Body of pancreas (tissue), 4 donors: ENCODE data around the gene VKORC1. TPM values are rescaled to one million over a fixed set of nuclear protein-coding genes. Genes with fewer than 3 reads are reported as not detected.

Source experiments
- ATAC-seq: fragments of 150-250 bp; one replicate; pipeline ENCODE4 v1.9.1; 2016
- DNase-seq, 4 donors: peaks; one replicate each; pipeline ENCODE4 v3.0.0-alpha.2; 2019
- H3K27ac ChIP-seq, 4 donors: fragments of 200-600 bp; sonication (generic); 1 replicate in 3 of 4; 2 replicates in 1 of 4; pipeline versions ENCODE4 v1.5.1 to v1.6.1; 2016 to 2019; ENCODE audit warnings: mild to moderate bottlenecking in 1 of 4, mixed read lengths in 1 of 4, moderate library complexity in 1 of 4
- H3K27me3 ChIP-seq, 2 donors: fragments of 200-600 bp; sonication (generic); one replicate each; pipeline ENCODE4 v1.6.0; 2016; ENCODE audit warnings: mild to moderate bottlenecking in 1 of 2
- H3K36me3 ChIP-seq, 2 donors: fragments of 200-600 bp; sonication (generic); replicated peaks in 1 of 2; 2 replicates each; pipeline ENCODE4 v1.5.1; 2016; ENCODE audit warnings: low read depth in 2 of 2; ENCODE audit not compliant: insufficient read depth in 1 of 2
- H3K4me1 ChIP-seq: fragments of 200-600 bp; sonication (generic); one replicate; pipeline ENCODE4 v1.6.0; 2016
- H3K4me3 ChIP-seq, 2 donors: fragments of 200-600 bp; sonication (generic); 1 replicate in 1 of 2; 2 replicates in 1 of 2; pipeline ENCODE4 v1.5.1; 2016 to 2019
- H3K9me3 ChIP-seq, 3 donors: fragments of 200-600 bp; sonication (generic); 1 replicate in 2 of 3; 2 replicates in 1 of 3; pipeline ENCODE4 v1.5.1; 2016
- CTCF ChIP-seq, 7 experiments: fragments of 450-650 bp in 4 of 7; fragments of 200-600 bp in 3 of 7; sonication (generic) in 3 of 7; IDR thresholded peaks; one replicate each; pipeline ENCODE4 v1.5.1; 2016 to 2019; ENCODE audit warnings: antibody characterized with exemption in 7 of 7
- POLR2A ChIP-seq, 3 donors: fragments of 450-650 bp; IDR thresholded peaks; one replicate each; pipeline ENCODE4 v1.6.1; 2016; ENCODE audit warnings: antibody characterized with exemption in 3 of 3, mild to moderate bottlenecking in 2 of 3
- WGBS, 2 donors: methylation state at CpG; one replicate each; pipeline ENCODE4 v1.1.5; 2017; 5-methylcytosine and 5-hydroxymethylcytosine counted together
- intact Hi-C: fragments of 100-400 bp; cut with DNase I; formaldehyde crosslinking; loops from one replicate; pipeline ENCODE4 v1.15.1; 2023
- total RNA-seq, 2 donors: library from RNA; depleted of rRNA; stranded (reverse); fragments of >200 nt; gene quantifications; one replicate each; pipeline ENCODE4 v1.1.0, GENCODE V29; 2016

Gene VKORC1
- total RNA-seq, 2 donors from 2014 or later = 42.5 to 104 TPM

GRCh38 chr16:31135535-31136286 is 41.1 kb upstream of the VKORC1 start, which contains the start of gene PRSS8:
Gene PRSS8 (minus strand): TSS chr16:31135727. CDS start chr16:31135498, 229 bp downstream.
- Histone ChIP-seq H3K27ac (peak within 1 kb of the TSS; percentile 94 to 99 (median 94)), H3K36me3 (peaks cover 0 to 4% of the 10 kb centered on the region in 2 donors), H3K4me1 (peaks cover 71% of the 10 kb centered on the region), H3K27me3 (no peaks in the 10 kb centered on the region), H3K4me3 (peak within 1 kb of the TSS; percentile 44 to 95), H3K9me3 (no peaks in the 10 kb centered on the region)
- WGBS, 2 donors = 11 to 14% methylated on average over 6 to 21 of the region's 22 CpGs
- peak; percentile 96 to 97 (median 97) for TF ChIP-seq POLR2A (IDR thresholded peaks at IDR 0.05)
- TF ChIP-seq CTCF (IDR thresholded peaks at IDR 0.05) = no peak
- DNase-seq = peak; percentile 95 to 97 (median 96)
- peak; percentile 58 for ATAC-seq
- intact Hi-C loops = no loop called here

GRCh38 chr16:31134625-31135534 is 40.3 kb upstream of the VKORC1 start:
- Histone ChIP-seq H3K36me3 (peaks cover 0 to 4% of the 10 kb centered on the region in 2 donors), H3K9me3 (no peaks in the 10 kb centered on the region), H3K27me3 (no peaks in the 10 kb centered on the region), H3K27ac (peak overlapping the region; percentile 94 to 99 (median 94)), H3K4me1 (peaks cover 71% of the 10 kb centered on the region), H3K4me3 (peak overlapping the region; percentile 44 to 95)
- DNase-seq = peak; percentile 77 to 85 (median 84)
- intact Hi-C loops = no loop called here
- TF ChIP-seq CTCF (IDR thresholded peaks at IDR 0.05) = peak in 5 of 7 experiments; percentile 17 to 78 (median 54)
- TF ChIP-seq POLR2A (IDR thresholded peaks at IDR 0.05) = peak; percentile 72 to 93 (median 91)
- ATAC-seq = peak; percentile 40
- WGBS, 2 donors = 7 to 18% methylated on average over 18 of the region's 18 CpGs

- intact Hi-C loops = no loop called here
- Histone ChIP-seq H3K9me3 (no peaks in the 10 kb centered on the region), H3K4me1 (peaks cover 74% of the 10 kb centered on the region), H3K27ac (peak overlapping the region; percentile 94 to 99 (median 94)), H3K4me3 (peak overlapping the region; percentile 3 to 95), H3K36me3 (peaks cover 0 to 4% of the 10 kb centered on the region in 2 donors), H3K27me3 (no peaks in the 10 kb centered on the region)
- TF ChIP-seq POLR2A (IDR thresholded peaks at IDR 0.05) (no peak), CTCF (IDR thresholded peaks at IDR 0.05) (no peak)
- ATAC-seq (no peak), DNase-seq (peak in 3 of 4 donors; percentile 37 to 60 (median 56))
- 1 to 5% methylated on average over 4 to 5 of the region's 5 CpGs for WGBS, 2 donors
Measured at GRCh38 chr16:31134091-31134571, 39.5 kb upstream of the VKORC1 start.

- Histone ChIP-seq H3K4me1 (peaks cover 74% of the 10 kb centered on the region), H3K36me3 (peaks cover 0 to 4% of the 10 kb centered on the region in 2 donors), H3K9me3 (no peaks in the 10 kb centered on the region), H3K4me3 (no peak overlapping the region), H3K27me3 (no peaks in the 10 kb centered on the region), H3K27ac (peak overlapping the region; percentile 94 to 99 (median 94))
- DNase-seq (no peak), ATAC-seq (no peak)
- WGBS, 2 donors = 70 to 83% methylated on average over 2 to 6 of the region's 6 CpGs
- no peak for TF ChIP-seq POLR2A (IDR thresholded peaks at IDR 0.05)
- no peak for TF ChIP-seq CTCF (IDR thresholded peaks at IDR 0.05)
- intact Hi-C loops = no loop called here
Measured at GRCh38 chr16:31133046-31133501, 38.5 kb upstream of the VKORC1 start.
